Ovary (tissue), 3 donors: ENCODE results near the gene NAV2.

Experiments
- CTCF ChIP-seq, 3 donors: fragments of 450-650 bp in 2 of 3; fragments of 200-600 bp in 1 of 3; IDR thresholded peaks; one replicate each; pipeline versions ENCODE4 v1.5.1 to v1.8.0; 2016 to 2022; ENCODE audit warnings: antibody characterized with exemption in 3 of 3, mild to moderate bottlenecking in 1 of 3
- EP300 ChIP-seq: sonication (generic); formaldehyde crosslinking; IDR thresholded peaks from one replicate; pipeline ENCODE4 v1.6.1; 2017; ENCODE audit warnings: antibody characterized with exemption
- POLR2A ChIP-seq: fragments of 450-650 bp; IDR thresholded peaks from one replicate; pipeline ENCODE4 v1.6.1; 2017; ENCODE audit warnings: antibody characterized with exemption, mild to moderate bottlenecking, moderate library complexity
- donor health status: DM: no; HTN: no; CAD: no.

GRCh38 chr11:20089367-20089766 is 376.7 kb downstream of the NAV2 start:
- TF ChIP-seq POLR2A = no peak
- no peak for TF ChIP-seq EP300
- no peak for TF ChIP-seq CTCF (IDR thresholded peaks at IDR 0.05)
